Caco-2 (cell line): Measurements from ENCODE around the gene UTP4. TPM values are rescaled to one million over a fixed set of nuclear protein-coding genes. Genes with fewer than 3 reads are reported as not detected.

ENCODE experiments used
- BruUV-seq: library from RNA; stranded (reverse); fragments of 400-500 nt; replicated peaks from 2 replicates; lab custom pipeline; 2021; lab: Mats Ljungman, UMichigan
- CTCF ChIA-PET: fragments of 300-600 bp; sonication (Branson Sonifier 250); formaldehyde crosslinking; loops from one replicate; lab custom pipeline; 2022; ENCODE audit warnings: antibody characterized with exemption; lab: Charles Lee
- POLR2A ChIA-PET: fragments of 300-600 bp; sonication (Branson Sonifier 250); formaldehyde crosslinking; loops from one replicate; lab custom pipeline; 2022; ENCODE audit warnings: antibody characterized with exemption; lab: Charles Lee
- DNase-seq, 2 experiments: peaks; one replicate each; pipeline versions ENCODE4 v3.0.0 to v3.0.0-alpha.2; 2020 to 2022
- H3K27me3 ChIP-seq: replicated peaks from 2 replicates; pipeline ENCODE4 v1.6.0; 2011; ENCODE audit warnings: low read length; ENCODE audit not compliant: control insufficient read depth, insufficient read depth
- H3K36me3 ChIP-seq: 2 replicates; pipeline ENCODE4 v1.5.1; 2011; ENCODE audit warnings: low read length; ENCODE audit not compliant: control insufficient read depth, insufficient read depth
- H3K4me1 ChIP-seq: fragments of 250-450 bp; sonication (Bioruptor Pico); 2 replicates; pipeline ENCODE4 v1.5.1; 2020; ENCODE audit warnings: mild to moderate bottlenecking
- H3K4me3 ChIP-seq: 2 replicates; pipeline ENCODE4 v1.5.1; 2011; ENCODE audit warnings: low read depth, mild to moderate bottlenecking, control low read depth, low read length
- H3K9me3 ChIP-seq: fragments of 250-450 bp; sonication (Bioruptor Pico); 2 replicates; pipeline ENCODE4 v1.5.1; 2020; ENCODE audit warnings: mild to moderate bottlenecking, moderate library complexity
- H3K27ac Mint-ChIP-seq: one replicate; pipeline ENCODE4 v1.8.0; 2022; ENCODE audit warnings: mixed read lengths; ENCODE audit not compliant: unreplicated experiment
- H3K27me3 Mint-ChIP-seq: one replicate; pipeline ENCODE4 v1.8.0; 2022; ENCODE audit warnings: mixed read lengths; ENCODE audit not compliant: insufficient read depth, unreplicated experiment
- H3K36me3 Mint-ChIP-seq: one replicate; pipeline ENCODE4 v1.8.0; 2022; ENCODE audit warnings: mild to moderate bottlenecking, mixed read lengths; ENCODE audit not compliant: insufficient read depth, unreplicated experiment
- H3K4me1 Mint-ChIP-seq: one replicate; pipeline ENCODE4 v1.8.0; 2022; ENCODE audit warnings: low read depth, mixed read lengths; ENCODE audit not compliant: unreplicated experiment
- H3K4me3 Mint-ChIP-seq: one replicate; pipeline ENCODE4 v1.8.0; 2022; ENCODE audit warnings: mild to moderate bottlenecking, moderate library complexity, mixed read lengths; ENCODE audit not compliant: unreplicated experiment
- H3K9me3 Mint-ChIP-seq: one replicate; pipeline ENCODE4 v1.8.0; 2022; ENCODE audit warnings: mixed read lengths; ENCODE audit not compliant: unreplicated experiment
- intact Hi-C: fragments of 100-400 bp; cut with micrococcal nuclease; formaldehyde crosslinking; loops from one replicate; pipeline ENCODE4 v1.10.0; 2022; ENCODE audit not compliant: unreplicated experiment
- total RNA-seq: library from RNA; stranded (reverse); gene quantifications from 2 replicates; pipeline ENCODE4 v1.2.3, GENCODE V29; 2022
- TF ChIP-seq, protein P1 (sequence below), 2 experiments: fragments of 200-600 bp in 1 of 2; IDR thresholded peaks; 1 replicate in 1 of 2; 2 replicates in 1 of 2; pipeline versions ENCODE4 v1.5.1 to v1.8.0; 2011 to 2022; ENCODE audit warnings: antibody characterized with exemption in 1 of 2, control low read depth in 1 of 2, inconsistent platforms in 1 of 2, low read depth in 1 of 2, low read length in 1 of 2, mild to moderate bottlenecking in 1 of 2, moderate library complexity in 1 of 2; ENCODE audit not compliant: insufficient read depth in 1 of 2, severe bottlenecking in 1 of 2, unreplicated experiment in 1 of 2

Gene UTP4
- total RNA-seq, 1 experiment from 2014 or later, result 126 TPM

DNA sequence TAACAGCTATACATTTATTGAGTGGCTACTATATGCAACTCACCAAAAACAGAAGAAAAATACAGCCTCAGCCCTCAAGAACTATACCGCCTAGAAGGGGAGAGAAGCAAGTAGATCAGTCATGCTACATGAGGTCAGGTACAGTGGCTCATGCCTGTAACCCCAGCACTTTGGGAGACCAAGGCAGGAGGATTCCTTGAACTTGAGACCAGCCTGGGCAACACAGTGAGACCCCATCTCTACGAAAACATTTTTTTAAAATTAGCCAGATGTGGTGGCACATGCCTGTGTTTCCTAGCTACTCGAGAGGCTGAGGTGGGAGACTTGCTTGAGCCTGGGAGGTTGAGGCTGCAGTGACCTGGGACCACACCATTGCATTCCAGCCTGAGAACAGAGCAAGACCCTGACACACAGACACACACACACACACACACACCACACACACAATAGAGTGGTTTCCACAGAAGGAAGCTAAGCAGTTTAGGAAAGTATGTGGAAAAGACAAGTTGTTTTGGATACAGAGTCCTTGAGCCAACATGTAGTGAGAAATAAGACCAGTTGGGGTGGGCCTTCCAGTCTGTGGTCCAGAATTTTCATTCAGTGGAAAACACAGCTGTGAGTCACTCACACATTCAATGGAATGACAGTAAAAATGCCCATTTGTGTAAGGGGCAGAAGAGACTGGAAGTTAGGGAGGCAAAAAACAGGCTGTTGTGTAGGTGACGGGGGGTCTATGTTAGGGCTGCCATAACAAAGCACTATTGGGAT, 43.8 kb downstream of the UTP4 start:
- Histone ChIP-seq H3K36me3 (no peaks in the 10 kb centered on the region), H3K27me3 (no peaks in the 10 kb centered on the region), H3K4me1 (no peaks in the 10 kb centered on the region), H3K9me3 (no peaks in the 10 kb centered on the region), H3K4me3 (no peak overlapping the region)
- H3K27ac Mint-ChIP-seq, result no peak overlapping the region
- ChIA-PET POLR2A (interaction anchor here (0.6 kb wide), 1 partner anchor 103 kb away, joined by 6 read pairs; no protein-coding TSS in a partner anchor), CTCF (no interaction called here)
- DNase-seq, result no peak
- no peaks in the 10 kb centered on the region for H3K4me1 Mint-ChIP-seq
- H3K9me3 Mint-ChIP-seq, result no peaks in the 10 kb centered on the region
- no peaks in the 10 kb centered on the region for H3K27me3 Mint-ChIP-seq
- peaks cover 37% of the 10 kb centered on the region for H3K36me3 Mint-ChIP-seq
- BruUV-seq, result no TSS peak
- no peak overlapping the region for H3K4me3 Mint-ChIP-seq
- intact Hi-C loops, result no loop called here
- TF ChIP-seq, protein P1, sequence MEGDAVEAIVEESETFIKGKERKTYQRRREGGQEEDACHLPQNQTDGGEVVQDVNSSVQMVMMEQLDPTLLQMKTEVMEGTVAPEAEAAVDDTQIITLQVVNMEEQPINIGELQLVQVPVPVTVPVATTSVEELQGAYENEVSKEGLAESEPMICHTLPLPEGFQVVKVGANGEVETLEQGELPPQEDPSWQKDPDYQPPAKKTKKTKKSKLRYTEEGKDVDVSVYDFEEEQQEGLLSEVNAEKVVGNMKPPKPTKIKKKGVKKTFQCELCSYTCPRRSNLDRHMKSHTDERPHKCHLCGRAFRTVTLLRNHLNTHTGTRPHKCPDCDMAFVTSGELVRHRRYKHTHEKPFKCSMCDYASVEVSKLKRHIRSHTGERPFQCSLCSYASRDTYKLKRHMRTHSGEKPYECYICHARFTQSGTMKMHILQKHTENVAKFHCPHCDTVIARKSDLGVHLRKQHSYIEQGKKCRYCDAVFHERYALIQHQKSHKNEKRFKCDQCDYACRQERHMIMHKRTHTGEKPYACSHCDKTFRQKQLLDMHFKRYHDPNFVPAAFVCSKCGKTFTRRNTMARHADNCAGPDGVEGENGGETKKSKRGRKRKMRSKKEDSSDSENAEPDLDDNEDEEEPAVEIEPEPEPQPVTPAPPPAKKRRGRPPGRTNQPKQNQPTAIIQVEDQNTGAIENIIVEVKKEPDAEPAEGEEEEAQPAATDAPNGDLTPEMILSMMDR (IDR thresholded peaks at IDR 0.05; ENCODE audit: insufficient read depth in 1 of 2, low read depth in 1 of 2, low read length in 1 of 2, severe bottlenecking in 1 of 2, unreplicated experiment in 1 of 2), result no peak

DNA sequence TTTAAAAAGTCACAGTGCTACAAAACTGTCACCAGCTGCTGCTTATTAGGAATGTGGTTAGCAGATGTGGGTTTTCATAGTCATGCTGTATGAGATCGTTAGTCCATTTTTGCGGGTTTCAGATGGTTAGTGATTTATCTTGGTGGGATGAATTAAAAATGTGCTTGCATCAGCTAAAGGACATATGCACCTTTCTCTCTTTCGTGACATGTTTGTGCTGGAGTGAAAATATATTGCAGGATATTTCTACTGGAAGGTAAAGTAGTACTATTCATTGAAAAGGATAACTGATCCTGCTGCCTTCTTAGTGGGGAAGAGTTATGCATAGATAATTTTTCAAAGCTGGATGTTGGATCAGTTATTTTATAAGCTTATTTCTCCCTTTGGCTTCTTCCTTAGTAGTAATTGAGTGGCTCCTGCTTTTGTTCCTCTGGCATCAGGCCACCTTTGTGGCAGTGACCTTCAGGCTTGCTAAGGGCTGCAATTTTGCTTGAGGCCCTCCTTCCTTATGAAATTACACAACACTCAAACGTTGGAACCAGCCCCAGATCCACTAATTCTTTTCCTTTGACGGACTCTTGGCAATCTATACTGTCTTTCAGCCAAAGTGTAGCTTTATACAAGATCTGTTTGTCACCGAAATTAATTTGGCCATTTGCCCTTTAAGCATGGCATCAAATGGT, 47.0 kb downstream of the UTP4 start:
- H3K27me3 ChIP-seq, result no peaks in the 10 kb centered on the region
- no peak overlapping the region for H3K27ac Mint-ChIP-seq
- no peaks in the 10 kb centered on the region for H3K27me3 Mint-ChIP-seq
- ChIA-PET POLR2A (no interaction called here), CTCF (interaction anchor here (0.6 kb wide), 1 partner anchor 335 kb away, joined by 3 read pairs; no protein-coding TSS in a partner anchor)
- no peaks in the 10 kb centered on the region for H3K9me3 ChIP-seq
- H3K36me3 ChIP-seq, result no peaks in the 10 kb centered on the region
- H3K9me3 Mint-ChIP-seq, result no peaks in the 10 kb centered on the region
- H3K4me3 ChIP-seq, result no peak overlapping the region
- BruUV-seq, result no TSS peak
- no peaks in the 10 kb centered on the region for H3K4me1 ChIP-seq
- peaks cover 13% of the 10 kb centered on the region for H3K36me3 Mint-ChIP-seq
- DNase-seq, result no peak
- no peaks in the 10 kb centered on the region for H3K4me1 Mint-ChIP-seq
- H3K4me3 Mint-ChIP-seq, result no peak overlapping the region
- TF ChIP-seq, protein P1 (IDR thresholded peaks at IDR 0.05; ENCODE audit: insufficient read depth in 1 of 2, low read depth in 1 of 2, low read length in 1 of 2, severe bottlenecking in 1 of 2, unreplicated experiment in 1 of 2), result no peak
- intact Hi-C loops, result loop anchor here (10.0 kb wide), 1 partner anchor 105 kb away; no protein-coding TSS in a partner anchor

DNA sequence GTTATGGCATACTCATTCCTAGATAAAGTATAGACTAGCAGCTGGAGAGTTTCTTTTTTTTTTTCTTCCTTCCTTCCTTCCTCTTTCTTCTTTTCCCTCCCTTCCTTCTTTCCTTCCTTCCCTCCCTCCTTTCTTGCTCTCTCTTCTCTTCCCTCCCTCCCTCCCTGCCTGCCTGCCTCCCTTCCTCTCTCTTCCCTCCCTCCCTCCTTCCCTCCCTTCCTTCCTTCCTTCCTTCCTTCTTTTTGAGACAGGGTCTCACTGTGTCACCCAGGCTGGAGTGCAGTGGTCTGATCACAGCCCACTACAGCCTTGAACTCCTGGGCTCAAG, 47.5 kb downstream of the UTP4 start:
- no peak overlapping the region for H3K27ac Mint-ChIP-seq
- H3K4me3 Mint-ChIP-seq, result no peak overlapping the region
- no peaks in the 10 kb centered on the region for H3K9me3 Mint-ChIP-seq
- H3K4me1 Mint-ChIP-seq, result no peaks in the 10 kb centered on the region
- DNase-seq, result no peak
- POLR2A ChIA-PET, result no interaction called here
- CTCF ChIA-PET, result no interaction called here
- intact Hi-C loops, result loop anchor here (10.0 kb wide), 1 partner anchor 105 kb away; no protein-coding TSS in a partner anchor
- Histone ChIP-seq H3K4me3 (no peak overlapping the region), H3K36me3 (no peaks in the 10 kb centered on the region), H3K4me1 (no peaks in the 10 kb centered on the region), H3K27me3 (no peaks in the 10 kb centered on the region), H3K9me3 (no peaks in the 10 kb centered on the region)
- TF ChIP-seq, protein P1 (IDR thresholded peaks at IDR 0.05; ENCODE audit: insufficient read depth in 1 of 2, low read depth in 1 of 2, low read length in 1 of 2, severe bottlenecking in 1 of 2, unreplicated experiment in 1 of 2), result no peak
- H3K27me3 Mint-ChIP-seq, result no peaks in the 10 kb centered on the region
- H3K36me3 Mint-ChIP-seq, result peaks cover 10% of the 10 kb centered on the region
- no TSS peak for BruUV-seq
